Neuronal stem cell (in vitro differentiated cells): ENCODE results near the gene HS6ST3.

Source experiments
- DNase-seq: peaks from one replicate; pipeline ENCODE4 v3.0.0-alpha.2; 2013; ENCODE audit warnings: low spot score
- H2AFZ ChIP-seq: one replicate; pipeline ENCODE4 v1.6.1; 2013; ENCODE audit warnings: mild to moderate bottlenecking, low read length, inconsistent platforms
- H2AK5ac ChIP-seq: 2 replicates; pipeline ENCODE4 v1.6.1; 2013; ENCODE audit warnings: low read depth, mild to moderate bottlenecking, inconsistent platforms, low read length, moderate library complexity, mixed read lengths
- H2BK120ac ChIP-seq: 2 replicates; pipeline ENCODE4 v1.6.1; 2013; ENCODE audit warnings: low read depth, mild to moderate bottlenecking, inconsistent platforms, low read length, moderate library complexity, mixed read lengths
- H2BK12ac ChIP-seq: one replicate; pipeline ENCODE4 v1.6.1; 2013; ENCODE audit warnings: low read length, inconsistent platforms
- H2BK15ac ChIP-seq: 2 replicates; pipeline ENCODE4 v1.6.1; 2013; ENCODE audit warnings: mild to moderate bottlenecking, low read length, inconsistent platforms, mixed read lengths
- H2BK5ac ChIP-seq: one replicate; pipeline ENCODE4 v1.6.1; 2013; ENCODE audit warnings: inconsistent platforms, mild to moderate bottlenecking, low read length, moderate library complexity
- H3K14ac ChIP-seq: one replicate; pipeline ENCODE4 v1.6.1; 2013; ENCODE audit warnings: low read length, inconsistent platforms
- H3K18ac ChIP-seq: 2 replicates; pipeline ENCODE4 v1.6.1; 2013; ENCODE audit warnings: low read length, inconsistent platforms
- H3K23ac ChIP-seq: 2 replicates; pipeline ENCODE4 v1.6.1; 2013; ENCODE audit warnings: low read depth, mild to moderate bottlenecking, mixed read lengths, low read length, inconsistent platforms; ENCODE audit not compliant: poor library complexity
- H3K27ac ChIP-seq: replicated peaks from 3 replicates; pipeline ENCODE4 v1.5.1; 2013; ENCODE audit warnings: low read length, inconsistent platforms
- H3K27me3 ChIP-seq, 3 experiments: 2 replicates each; pipeline ENCODE4 v1.6.1; 2013; ENCODE audit warnings: low read length in 3 of 3, mild to moderate bottlenecking in 2 of 3, inconsistent platforms in 1 of 3, low read depth in 1 of 3, mixed read lengths in 1 of 3, moderate library complexity in 1 of 3; ENCODE audit not compliant: control insufficient read depth in 3 of 3, insufficient read depth in 3 of 3
- H3K36me3 ChIP-seq, 2 donors: replicated peaks in 1 of 2; 2 replicates each; pipeline ENCODE4 v1.6.1; 2013; ENCODE audit warnings: low read length in 2 of 2; ENCODE audit not compliant: control insufficient read depth in 2 of 2, insufficient read depth in 2 of 2
- H3K4ac ChIP-seq: 2 replicates; pipeline ENCODE4 v1.6.1; 2013; ENCODE audit warnings: inconsistent platforms, mild to moderate bottlenecking, low read length, moderate library complexity
- H3K4me1 ChIP-seq, 2 donors: 1 replicate in 1 of 2; 2 replicates in 1 of 2; pipeline ENCODE4 v1.6.1; 2013; ENCODE audit warnings: low read length in 2 of 2, low read depth in 1 of 2; ENCODE audit not compliant: control insufficient read depth in 2 of 2, insufficient read depth in 1 of 2
- H3K4me2 ChIP-seq: one replicate; pipeline ENCODE4 v1.6.1; 2013; ENCODE audit warnings: mild to moderate bottlenecking, low read length, inconsistent platforms; ENCODE audit not compliant: insufficient read depth, poor library complexity, severe bottlenecking
- H3K4me3 ChIP-seq, 2 donors: 2 replicates each; pipeline ENCODE4 v1.5.1; 2013; ENCODE audit warnings: low read length in 2 of 2, mild to moderate bottlenecking in 2 of 2, inconsistent platforms in 1 of 2, moderate library complexity in 1 of 2
- H3K79me1 ChIP-seq: one replicate; pipeline ENCODE4 v1.6.1; 2013; ENCODE audit warnings: low read depth, mild to moderate bottlenecking, inconsistent platforms, low read length, moderate library complexity
- H3K9ac ChIP-seq: one replicate; pipeline ENCODE4 v1.6.1; 2013; ENCODE audit warnings: mild to moderate bottlenecking, low read depth, low read length, inconsistent platforms; ENCODE audit not compliant: poor library complexity
- H3K9me3 ChIP-seq, 2 donors: replicated peaks in 1 of 2; 2 replicates each; pipeline versions ENCODE3 to v1.6.1; 2013; ENCODE audit warnings: low read length in 2 of 2, mild to moderate bottlenecking in 2 of 2, inconsistent platforms in 1 of 2, low read depth in 1 of 2, mixed read lengths in 1 of 2, moderate library complexity in 1 of 2; ENCODE audit not compliant: control insufficient read depth in 2 of 2, insufficient read depth in 1 of 2
- H4K8ac ChIP-seq: one replicate; pipeline ENCODE4 v1.6.1; 2013; ENCODE audit warnings: low read depth, mild to moderate bottlenecking, inconsistent platforms, low read length, moderate library complexity
- H4K91ac ChIP-seq: one replicate; pipeline ENCODE4 v1.6.1; 2013; ENCODE audit warnings: low read length, low read depth, mild to moderate bottlenecking, inconsistent platforms; ENCODE audit not compliant: poor library complexity
- WGBS, 2 donors: extraction: QIAGEN DNeasy Blood & Tissue Kit; methylation state at CpG; one replicate each; pipeline ENCODE4 v1.1.7; 2013; ENCODE audit warnings: missing lambda C conversion rate in 2 of 2, mixed read lengths in 1 of 2; ENCODE audit not compliant: insufficient read length in 2 of 2, insufficient replicate concordance in 1 of 2; ENCODE audit errors: extremely low coverage in 2 of 2; 5-methylcytosine and 5-hydroxymethylcytosine counted together

The HS6ST3 gene

DNA sequence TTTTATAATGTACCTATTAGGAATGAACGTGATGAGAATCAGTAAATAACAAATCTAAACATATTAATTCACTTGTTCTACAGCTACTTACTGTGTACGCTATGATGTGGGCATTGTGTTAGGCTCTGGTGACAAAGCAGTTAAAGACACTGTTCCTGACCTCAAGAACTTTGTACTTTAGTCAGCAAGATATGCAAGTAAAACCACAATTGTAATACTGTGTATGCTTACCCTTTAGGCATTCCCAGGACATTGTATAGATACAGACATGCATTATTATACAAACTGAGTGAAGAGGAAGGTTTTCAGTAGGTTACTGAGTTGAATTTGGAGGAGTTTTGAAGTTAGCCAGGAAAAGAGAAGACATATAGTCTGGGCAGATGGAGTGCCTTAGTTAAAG is 435.8 kb downstream of the HS6ST3 start:
- Histone ChIP-seq H3K23ac (no peak overlapping the region), H2AK5ac (no peak overlapping the region), H3K79me1 (no peaks in the 10 kb centered on the region), H2BK120ac (no peak overlapping the region), H2BK12ac (no peak overlapping the region), H3K36me3 (no peaks in the 10 kb centered on the region), H2BK15ac (no peak overlapping the region), H3K4ac (no peak overlapping the region), H3K18ac (no peak overlapping the region), H3K4me3 (no peak overlapping the region), H3K4me2 (no peak overlapping the region), H3K4me1 (peaks cover 0 to 4% of the 10 kb centered on the region in 2 donors), H4K91ac (no peak overlapping the region), H3K27ac (no peak overlapping the region), H2AFZ (no peak overlapping the region), H2BK5ac (no peak overlapping the region), H3K9me3 (no peaks in the 10 kb centered on the region), H3K14ac (no peak overlapping the region), H4K8ac (no peak overlapping the region), H3K9ac (no peak overlapping the region), H3K27me3 (no peaks in the 10 kb centered on the region)
- no CpG with 5 or more reads among the region's 2 CpGs for WGBS, 2 donors
- DNase-seq, result no peak

DNA sequence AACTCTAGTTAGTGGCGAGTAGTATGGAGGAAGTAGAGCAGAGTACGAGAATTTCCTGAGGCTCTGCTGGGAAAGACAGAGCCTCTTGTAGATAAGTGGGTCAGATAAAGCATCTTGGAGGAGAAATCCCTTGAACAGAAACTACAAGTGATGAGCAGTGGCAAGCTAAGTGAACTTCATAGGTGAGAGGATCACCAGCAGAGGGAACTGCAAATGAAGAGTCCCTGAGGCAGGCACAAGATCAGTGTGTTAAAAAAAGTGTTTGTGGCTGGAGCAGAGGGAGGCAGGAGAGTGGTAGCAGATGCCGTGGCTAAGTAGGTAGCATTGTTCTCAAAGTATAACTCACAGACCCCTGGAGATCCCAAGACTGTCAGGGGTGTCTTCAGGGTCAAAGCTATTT is 437.6 kb downstream of the HS6ST3 start:
- H2BK120ac ChIP-seq, result no peak overlapping the region
- no peak overlapping the region for H2AFZ ChIP-seq
- peaks cover 0 to 4% of the 10 kb centered on the region in 2 donors for H3K4me1 ChIP-seq
- no peaks in the 10 kb centered on the region for H3K36me3 ChIP-seq
- no peak overlapping the region for H3K18ac ChIP-seq
- no peak overlapping the region for H2AK5ac ChIP-seq
- no peak for DNase-seq
- H2BK12ac ChIP-seq, result no peak overlapping the region
- no peak overlapping the region for H3K9ac ChIP-seq
- no peak overlapping the region for H3K23ac ChIP-seq
- no peak overlapping the region for H4K91ac ChIP-seq
- H3K79me1 ChIP-seq, result no peaks in the 10 kb centered on the region
- H3K4me3 ChIP-seq, result no peak overlapping the region
- no peak overlapping the region for H3K14ac ChIP-seq
- no peak overlapping the region for H3K4ac ChIP-seq
- H4K8ac ChIP-seq, result no peak overlapping the region
- no peak overlapping the region for H3K27ac ChIP-seq
- H3K4me2 ChIP-seq, result no peak overlapping the region
- no CpG with 5 or more reads among the region's 3 CpGs for WGBS, 2 donors
- H2BK15ac ChIP-seq, result no peak overlapping the region
- no peaks in the 10 kb centered on the region for H3K27me3 ChIP-seq
- H3K9me3 ChIP-seq, result no peaks in the 10 kb centered on the region
- no peak overlapping the region for H2BK5ac ChIP-seq

DNA sequence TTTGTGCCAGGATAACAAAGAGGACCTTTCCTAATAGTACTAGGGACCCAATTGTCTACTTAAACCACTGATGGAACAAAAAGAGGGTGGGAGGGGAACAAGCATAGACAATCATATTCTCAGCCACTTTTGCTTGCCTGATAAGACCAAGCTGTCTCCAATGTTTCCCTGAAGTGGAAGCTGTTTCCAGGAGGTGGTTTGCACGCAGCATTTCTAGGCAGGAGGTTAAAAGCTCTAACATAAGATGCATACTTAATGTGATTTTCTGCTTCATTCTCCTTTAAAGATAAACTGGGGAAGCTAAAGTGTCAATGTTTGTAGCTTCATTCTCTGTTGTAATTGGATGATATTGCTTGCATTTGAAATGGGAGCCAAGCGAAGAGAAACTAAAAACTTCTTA is 442.9 kb downstream of the HS6ST3 start:
- no peaks in the 10 kb centered on the region for H3K9me3 ChIP-seq
- H3K4me3 ChIP-seq, result no peak overlapping the region
- H3K14ac ChIP-seq, result no peak overlapping the region
- no peaks in the 10 kb centered on the region for H3K79me1 ChIP-seq
- H2BK12ac ChIP-seq, result no peak overlapping the region
- H3K4me2 ChIP-seq, result no peak overlapping the region
- H3K9ac ChIP-seq, result no peak overlapping the region
- H3K27ac ChIP-seq, result no peak overlapping the region
- H2AK5ac ChIP-seq, result no peak overlapping the region
- H3K27me3 ChIP-seq, result no peaks in the 10 kb centered on the region
- H3K18ac ChIP-seq, result no peak overlapping the region
- no peak overlapping the region for H4K8ac ChIP-seq
- H2BK15ac ChIP-seq, result no peak overlapping the region
- H4K91ac ChIP-seq, result no peak overlapping the region
- no peak overlapping the region for H2AFZ ChIP-seq
- no peak overlapping the region for H2BK5ac ChIP-seq
- no peaks in the 10 kb centered on the region for H3K4me1 ChIP-seq
- H3K4ac ChIP-seq, result no peak overlapping the region
- H3K36me3 ChIP-seq, result no peaks in the 10 kb centered on the region
- no peak overlapping the region for H3K23ac ChIP-seq
- no peak overlapping the region for H2BK120ac ChIP-seq
- no peak for DNase-seq
- WGBS, 2 donors, result no CpG with 5 or more reads among the region's 2 CpGs

DNA sequence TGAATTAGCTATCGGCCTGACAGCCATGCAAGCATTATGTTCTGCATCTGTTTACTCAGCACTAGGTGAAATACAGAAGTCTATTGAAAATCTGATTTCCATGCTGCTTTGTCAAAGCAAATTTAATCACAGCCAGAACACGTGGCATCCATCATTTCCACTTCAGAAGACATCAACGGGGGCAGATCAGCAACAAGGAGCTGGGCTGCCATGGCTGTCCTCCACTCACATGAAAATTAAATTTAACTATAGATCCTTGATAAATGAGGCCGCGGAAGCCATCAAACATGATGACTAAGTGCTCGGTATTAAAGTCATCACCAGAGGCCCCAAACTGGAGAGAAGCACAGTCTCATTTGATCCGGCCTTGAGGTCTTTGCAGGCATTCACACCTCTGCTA is 443.5 kb downstream of the HS6ST3 start:
- H2BK15ac ChIP-seq, result no peak overlapping the region
- no peak for DNase-seq
- no peak overlapping the region for H2BK120ac ChIP-seq
- H3K4ac ChIP-seq, result no peak overlapping the region
- H3K4me2 ChIP-seq, result no peak overlapping the region
- H3K27me3 ChIP-seq, result no peaks in the 10 kb centered on the region
- H2AK5ac ChIP-seq, result no peak overlapping the region
- no peak overlapping the region for H4K91ac ChIP-seq
- H3K14ac ChIP-seq, result no peak overlapping the region
- no peak overlapping the region for H3K4me3 ChIP-seq
- no peak overlapping the region for H3K23ac ChIP-seq
- H3K9me3 ChIP-seq, result no peaks in the 10 kb centered on the region
- no peaks in the 10 kb centered on the region for H3K36me3 ChIP-seq
- no peaks in the 10 kb centered on the region for H3K79me1 ChIP-seq
- H2AFZ ChIP-seq, result no peak overlapping the region
- H4K8ac ChIP-seq, result no peak overlapping the region
- H3K9ac ChIP-seq, result no peak overlapping the region
- H2BK5ac ChIP-seq, result no peak overlapping the region
- H2BK12ac ChIP-seq, result no peak overlapping the region
- WGBS, 2 donors, result no CpG with 5 or more reads among the region's 7 CpGs
- H3K18ac ChIP-seq, result no peak overlapping the region
- H3K27ac ChIP-seq, result no peak overlapping the region
- no peaks in the 10 kb centered on the region for H3K4me1 ChIP-seq
